H1 (cell line): ENCODE results near the gene CD84. TPM values are rescaled to one million over a fixed set of nuclear protein-coding genes. Genes with fewer than 3 reads are reported as not detected.

Experiments used
- CTCF ChIA-PET: fragments of 300-600 bp; sonication (Branson Sonifier 250); formaldehyde crosslinking; loops from one replicate; lab custom pipeline; 2021; ENCODE audit not compliant: partially characterized antibody; lab: Charles Lee
- POLR2A ChIA-PET: fragments of 300-600 bp; sonication (Branson Sonifier 250); formaldehyde crosslinking; loops from one replicate; lab custom pipeline; 2021; ENCODE audit warnings: inconsistent platforms; ENCODE audit not compliant: partially characterized antibody; lab: Charles Lee
- DNase-seq, 2 experiments: peaks; one replicate each; pipeline versions ENCODE4 v3.0.0 to v3.0.0-alpha.2; 2010 to 2022; ENCODE audit warnings: low spot score in 2 of 2, low read depth in 1 of 2, mixed read lengths in 1 of 2
- FAIRE-seq: peaks from 2 replicates; lab custom pipeline; 2011; peaks lifted over from hg19 to GRCh38; lab: Jason Lieb, UNC
- H2AFZ ChIP-seq: 2 replicates; pipeline ENCODE4 v1.8.1; 2012; ENCODE audit warnings: low read length, inconsistent platforms
- H2AK5ac ChIP-seq: 2 replicates; pipeline ENCODE4 v1.6.1; 2013; ENCODE audit warnings: low read depth, low read length
- H2BK120ac ChIP-seq: replicated peaks from 2 replicates; pipeline ENCODE3; 2013; ENCODE audit warnings: low read depth, low read length, inconsistent platforms
- H2BK12ac ChIP-seq: 2 replicates; pipeline ENCODE4 v1.6.1; 2013; ENCODE audit warnings: low read depth, low read length
- H2BK15ac ChIP-seq: 2 replicates; pipeline ENCODE4 v1.6.1; 2013; ENCODE audit warnings: low read length
- H2BK20ac ChIP-seq: 2 replicates; pipeline ENCODE4 v1.6.1; 2013; ENCODE audit warnings: low read length
- H2BK5ac ChIP-seq: 2 replicates; pipeline ENCODE4 v1.6.1; 2013; ENCODE audit warnings: low read depth, low read length
- H3K14ac ChIP-seq: 2 replicates; pipeline ENCODE4 v1.6.1; 2013; ENCODE audit warnings: inconsistent platforms; ENCODE audit not compliant: insufficient read length
- H3K18ac ChIP-seq: 2 replicates; pipeline ENCODE4 v1.6.1; 2013; ENCODE audit warnings: low read length; ENCODE audit errors: extremely low read depth
- H3K23ac ChIP-seq: 2 replicates; pipeline ENCODE4 v1.6.1; 2013; ENCODE audit warnings: inconsistent platforms; ENCODE audit not compliant: insufficient read length
- H3K23me2 ChIP-seq: 2 replicates; pipeline ENCODE4 v1.6.1; 2013; ENCODE audit warnings: low read depth, low read length
- H3K27ac ChIP-seq: 2 replicates; pipeline ENCODE4 v1.6.1; 2011; ENCODE audit warnings: low read depth, low read length, inconsistent platforms
- H3K27me3 ChIP-seq, 4 experiments: replicated peaks in 1 of 4; 1 replicate in 1 of 4; 2 replicates in 3 of 4; pipeline versions ENCODE4 v1.6.1 to v1.8.1; 2011 to 2013; ENCODE audit warnings: low read length in 3 of 4, mild to moderate bottlenecking in 3 of 4, inconsistent platforms in 2 of 4, mixed read lengths in 2 of 4, moderate library complexity in 1 of 4; ENCODE audit not compliant: control insufficient read depth in 3 of 4, insufficient read depth in 3 of 4; ENCODE audit errors: extremely low read depth in 1 of 4
- H3K36me3 ChIP-seq, 4 experiments: 2 replicates each; pipeline versions ENCODE4 v1.6.1 to v1.8.1; 2011 to 2013; ENCODE audit warnings: mild to moderate bottlenecking in 4 of 4, low read length in 3 of 4, moderate library complexity in 2 of 4, control low read depth in 1 of 4, inconsistent platforms in 1 of 4; ENCODE audit not compliant: insufficient read depth in 4 of 4, control insufficient read depth in 2 of 4
- H3K4ac ChIP-seq: replicated peaks from 2 replicates; pipeline ENCODE3; 2013; ENCODE audit warnings: low read length, low read depth, mixed read lengths, inconsistent platforms; ENCODE audit not compliant: insufficient read length
- H3K4me1 ChIP-seq, 4 experiments: replicated peaks in 1 of 4; 1 replicate in 1 of 4; 2 replicates in 3 of 4; pipeline versions ENCODE4 v1.6.1 to v1.8.1; 2011 to 2013; ENCODE audit warnings: low read length in 3 of 4, inconsistent platforms in 2 of 4, mixed read lengths in 1 of 4; ENCODE audit not compliant: insufficient read depth in 4 of 4, control insufficient read depth in 3 of 4
- H3K4me2 ChIP-seq, 2 experiments: 2 replicates each; pipeline versions ENCODE4 v1.6.1 to v1.8.1; 2011 to 2013; ENCODE audit warnings: low read depth in 2 of 2, low read length in 2 of 2, control low read depth in 1 of 2, inconsistent platforms in 1 of 2, mild to moderate bottlenecking in 1 of 2; ENCODE audit not compliant: insufficient read depth in 1 of 2
- H3K4me3 ChIP-seq, 4 experiments: fragments of 200-600, 300-600 bp in 1 of 4; sonication (generic), shearing (Covaris generic), sonication (Bioruptor Twin) in 1 of 4; 2 replicates each; pipeline versions ENCODE4 v1.5.1 to v1.8.1; 2011 to 2016; ENCODE audit warnings: low read length in 4 of 4, low read depth in 3 of 4, control low read depth in 2 of 4, inconsistent platforms in 2 of 4, mild to moderate bottlenecking in 2 of 4, mixed read lengths in 1 of 4, moderate library complexity in 1 of 4; ENCODE audit not compliant: insufficient read depth in 2 of 4; ENCODE audit errors: extremely low read depth in 1 of 4
- H3K56ac ChIP-seq: replicated peaks from 2 replicates; pipeline ENCODE3; 2013; ENCODE audit warnings: low read depth, mild to moderate bottlenecking, mixed read lengths, low read length, inconsistent platforms; ENCODE audit not compliant: insufficient read length
- H3K79me1 ChIP-seq: 2 replicates; pipeline ENCODE4 v1.6.1; 2013; ENCODE audit warnings: low read depth, low read length, control low read depth
- H3K79me2 ChIP-seq, 2 experiments: 2 replicates each; pipeline versions ENCODE4 v1.6.1 to v1.8.1; 2012 to 2013; ENCODE audit warnings: low read length in 2 of 2, mild to moderate bottlenecking in 2 of 2, inconsistent platforms in 1 of 2; ENCODE audit not compliant: insufficient read depth in 2 of 2, control insufficient read depth in 1 of 2
- H3K9ac ChIP-seq, 4 experiments: replicated peaks in 1 of 4; 1 replicate in 1 of 4; 2 replicates in 3 of 4; pipeline versions ENCODE4 v1.6.1 to v1.8.1; 2011 to 2013; ENCODE audit warnings: low read depth in 3 of 4, low read length in 3 of 4, control low read depth in 2 of 4, mild to moderate bottlenecking in 2 of 4, moderate library complexity in 2 of 4, inconsistent platforms in 1 of 4; ENCODE audit errors: extremely low read depth in 1 of 4
- H3K9me3 ChIP-seq, 2 experiments: 2 replicates each; pipeline versions ENCODE4 v1.6.1 to v1.8.1; 2012 to 2013; ENCODE audit warnings: mild to moderate bottlenecking in 2 of 2, moderate library complexity in 2 of 2, control low read depth in 1 of 2, inconsistent platforms in 1 of 2, low read depth in 1 of 2, low read length in 1 of 2, mixed read lengths in 1 of 2; ENCODE audit not compliant: insufficient read depth in 2 of 2
- H4K20me1 ChIP-seq, 2 experiments: replicated peaks in 1 of 2; 2 replicates each; pipeline versions ENCODE3 to v1.8.1; 2011 to 2013; ENCODE audit warnings: inconsistent platforms in 2 of 2, low read length in 2 of 2, mild to moderate bottlenecking in 1 of 2; ENCODE audit not compliant: insufficient read depth in 2 of 2, control insufficient read depth in 1 of 2
- H4K5ac ChIP-seq: 2 replicates; pipeline ENCODE4 v1.6.1; 2013; ENCODE audit warnings: low read length, low read depth, mixed read lengths, inconsistent platforms; ENCODE audit not compliant: insufficient read length
- H4K8ac ChIP-seq: 2 replicates; pipeline ENCODE4 v1.8.0; 2013; ENCODE audit warnings: mild to moderate bottlenecking, moderate library complexity, low read length, inconsistent platforms; ENCODE audit not compliant: insufficient read depth; ENCODE audit errors: extremely low read depth
- H4K91ac ChIP-seq: replicated peaks from 2 replicates; pipeline ENCODE3; 2013; ENCODE audit warnings: low read length, mixed read lengths, inconsistent platforms; ENCODE audit not compliant: insufficient read length
- CHD1 ChIP-seq: IDR thresholded peaks from 2 replicates; pipeline ENCODE4 v1.6.1; 2012; ENCODE audit warnings: low read depth, low read length, improper control_type of control experiment
- EP300 ChIP-seq, 2 experiments: IDR thresholded peaks; 1 replicate in 1 of 2; 2 replicates in 1 of 2; pipeline ENCODE4 v1.6.1; 2011 to 2012; ENCODE audit warnings: low read depth in 2 of 2, low read length in 2 of 2, mild to moderate bottlenecking in 2 of 2, borderline replicate concordance in 1 of 2, inconsistent platforms in 1 of 2, moderate library complexity in 1 of 2
- KDM1A ChIP-seq: fragments of 200-600, 300-600 bp; sonication (generic); IDR thresholded peaks from 2 replicates; pipeline ENCODE4 v1.7.1; 2016; ENCODE audit warnings: mild to moderate bottlenecking, low read length, borderline replicate concordance
- RAD21 ChIP-seq, 2 experiments: IDR thresholded peaks in 1 of 2; conservative IDR thresholded peaks in 1 of 2; 2 replicates each; pipeline ENCODE4 v1.6.1; 2011; ENCODE audit warnings: low read depth in 2 of 2, low read length in 2 of 2, improper control_type of control experiment in 1 of 2, inconsistent platforms in 1 of 2, mild to moderate bottlenecking in 1 of 2, moderate library complexity in 1 of 2
- RBBP5 ChIP-seq: IDR thresholded peaks from 2 replicates; pipeline ENCODE4 v1.7.1; 2012; ENCODE audit warnings: low read depth, mild to moderate bottlenecking, inconsistent platforms, low read length, moderate library complexity, borderline replicate concordance
- RNF2 ChIP-seq: fragments of 200-900, 300-1000 bp; sonication (generic); IDR thresholded peaks from 2 replicates; pipeline ENCODE4 v1.7.1; 2016; ENCODE audit warnings: borderline replicate concordance, low read depth, mild to moderate bottlenecking, antibody characterized with exemption, low read length; ENCODE audit not compliant: poor library complexity, severe bottlenecking; ENCODE audit errors: missing control alignments
- SP1 ChIP-seq: IDR thresholded peaks from 2 replicates; pipeline ENCODE4 v1.6.1; 2011; ENCODE audit warnings: low read depth, low read length
- SRF ChIP-seq: IDR thresholded peaks from 2 replicates; pipeline ENCODE4 v1.6.1; 2011; ENCODE audit warnings: mild to moderate bottlenecking, low read depth, low read length, moderate library complexity
- WGBS, 2 experiments: shearing (Covaris generic) in 1 of 2; methylation state at CpG; one replicate each; pipeline versions ENCODE4 v1.1.6 to v1.1.7; 2013 to 2015; ENCODE audit warnings: low lambda C conversion rate in 2 of 2, mixed read lengths in 2 of 2, inconsistent platforms in 1 of 2, low coverage in 1 of 2, missing lambda C conversion rate in 1 of 2; ENCODE audit not compliant: insufficient replicate concordance in 2 of 2, insufficient coverage in 1 of 2, insufficient read length in 1 of 2; ENCODE audit errors: extremely low coverage in 1 of 2, missing lambda C conversion rate in 1 of 2; 5-methylcytosine and 5-hydroxymethylcytosine counted together
- polyA plus RNA-seq, 7 experiments: library from polyadenylated mRNA; depleted of rRNA in 3 of 7; stranded (reverse) in 5 of 7; unstranded in 2 of 7; fragments of >200 nt in 5 of 7; fragments of 200-250 nt in 2 of 7; gene quantifications; 1 replicate in 5 of 7; 2 replicates in 1 of 7; 4 replicates in 1 of 7; pipeline versions ENCODE4 v1.2.1 to v1.2.3, GENCODE V29; 2011 to 2013; ENCODE audit warnings: missing spikeins in 2 of 7, mixed read lengths in 2 of 7
- total RNA-seq: library from RNA; stranded (reverse); fragmentation: NEBNext Ultra II Directional; extraction: Animal tissue kit (Norgen Biotek cat#: 25700); gene quantifications from 2 replicates; pipeline ENCODE4 v1.2.1, GENCODE V29; 2021
- TF ChIP-seq, protein P1 (sequence below): IDR thresholded peaks from 2 replicates; pipeline ENCODE4 v1.6.1; 2012; ENCODE audit warnings: low read length, inconsistent platforms
- TF ChIP-seq, protein P2 (sequence below): IDR thresholded peaks from 2 replicates; pipeline ENCODE4 v1.6.1; 2012; ENCODE audit warnings: inconsistent platforms

CD84 gene
- total and polyA plus RNA-seq, 2 of the 8 experiments (the other 6 are each of a cell fraction or from before 2014, with no cell fraction given), result not detected

DNA sequence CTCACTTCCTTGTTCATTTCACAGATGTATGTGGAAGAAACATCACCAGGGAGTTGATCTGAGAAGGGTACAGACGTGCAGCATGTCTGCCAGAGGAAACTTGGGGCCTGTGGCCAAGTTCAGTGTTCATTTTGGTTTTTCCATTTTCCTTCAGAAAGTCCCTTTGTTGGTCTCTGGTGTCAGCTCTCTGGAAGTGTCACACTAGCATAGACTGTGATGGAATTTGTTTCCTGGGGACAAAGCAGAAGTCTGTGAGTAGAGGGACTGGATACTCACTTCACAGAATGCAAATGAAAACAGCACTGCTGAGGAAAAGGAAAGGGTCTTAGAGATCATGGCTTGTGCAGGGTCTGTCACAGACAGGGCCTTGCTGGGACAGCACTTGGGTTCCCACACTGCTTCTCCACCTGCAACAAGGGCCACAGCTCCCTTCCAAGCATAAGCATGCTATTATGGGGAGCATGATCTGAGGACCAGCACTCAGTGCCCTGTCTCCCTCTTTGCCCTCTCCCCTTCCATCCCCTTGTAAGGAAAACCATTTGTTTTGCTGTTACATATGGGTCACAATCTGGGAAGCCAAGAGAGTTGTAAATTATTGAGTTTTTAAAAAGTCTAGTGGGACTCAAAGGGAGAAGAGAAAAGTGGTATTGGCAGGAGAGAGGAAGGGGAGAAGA is 31.4 kb upstream of the CD84 start:
- Histone ChIP-seq H2BK15ac (no peak overlapping the region), H3K56ac (no peak overlapping the region), H3K36me3 (no peaks in the 10 kb centered on the region), H2BK120ac (peak overlapping the region; percentile 52), H3K27ac (no peak overlapping the region), H4K20me1 (no peaks in the 10 kb centered on the region), H3K9ac (no peak overlapping the region), H2AK5ac (no peak overlapping the region), H3K4me1 (peaks cover 0 to 2% (median 0%) of the 10 kb centered on the region in 4 experiments; a peak in 1 of 7 replicates), H4K91ac (peak overlapping the region; percentile 79), H2BK20ac (no peak overlapping the region), H4K8ac (no peak overlapping the region; the same call in 1 of the 2 replicates), H4K5ac (no peak overlapping the region), H2BK12ac (no peak overlapping the region), H3K23ac (no peak overlapping the region), H3K9me3 (no peaks in the 10 kb centered on the region), H3K4me2 (no peak overlapping the region), H3K79me2 (no peaks in the 10 kb centered on the region), H2AFZ (no peak overlapping the region), H2BK5ac (no peak overlapping the region), H3K4me3 (no peak overlapping the region), H3K14ac (no peak overlapping the region), H3K79me1 (no peaks in the 10 kb centered on the region), H3K23me2 (no peaks in the 10 kb centered on the region), H3K18ac (no peak overlapping the region), H3K27me3 (no peaks in the 10 kb centered on the region), H3K4ac (no peak overlapping the region)
- ChIA-PET CTCF (interaction anchor here (0.8 to 9.5 kb wide), 8 partner anchors 8 to 235 kb away, joined by 3 to 88 read pairs (median 30); no protein-coding TSS in a partner anchor), POLR2A (no interaction called here)
- FAIRE-seq (no peak), DNase-seq (no peak)
- WGBS, 2 experiments, result 58% methylated on average over 1 of the region's 1 CpG; no CpG with 5 or more reads in 1 of the 2 experiments
- TF ChIP-seq, protein P1, sequence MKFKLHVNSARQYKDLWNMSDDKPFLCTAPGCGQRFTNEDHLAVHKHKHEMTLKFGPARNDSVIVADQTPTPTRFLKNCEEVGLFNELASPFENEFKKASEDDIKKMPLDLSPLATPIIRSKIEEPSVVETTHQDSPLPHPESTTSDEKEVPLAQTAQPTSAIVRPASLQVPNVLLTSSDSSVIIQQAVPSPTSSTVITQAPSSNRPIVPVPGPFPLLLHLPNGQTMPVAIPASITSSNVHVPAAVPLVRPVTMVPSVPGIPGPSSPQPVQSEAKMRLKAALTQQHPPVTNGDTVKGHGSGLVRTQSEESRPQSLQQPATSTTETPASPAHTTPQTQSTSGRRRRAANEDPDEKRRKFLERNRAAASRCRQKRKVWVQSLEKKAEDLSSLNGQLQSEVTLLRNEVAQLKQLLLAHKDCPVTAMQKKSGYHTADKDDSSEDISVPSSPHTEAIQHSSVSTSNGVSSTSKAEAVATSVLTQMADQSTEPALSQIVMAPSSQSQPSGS, result no peak
- TF ChIP-seq RBBP5 (no peak), SRF (no peak), KDM1A (no peak), SP1 (no peak), CHD1 (no peak), RAD21 (IDR thresholded peaks at IDR 0.05 in 1 of 2, conservative IDR thresholded peaks at IDR 0.05 in 1 of 2; ENCODE audit: low read depth in 2 of 2, low read length in 2 of 2) (no peak), RNF2 (no peak), EP300 (IDR thresholded peaks at IDR 0.05; ENCODE audit: borderline replicate concordance in 1 of 2, low read depth in 2 of 2, low read length in 2 of 2) (no peak)
- TF ChIP-seq, protein P2, sequence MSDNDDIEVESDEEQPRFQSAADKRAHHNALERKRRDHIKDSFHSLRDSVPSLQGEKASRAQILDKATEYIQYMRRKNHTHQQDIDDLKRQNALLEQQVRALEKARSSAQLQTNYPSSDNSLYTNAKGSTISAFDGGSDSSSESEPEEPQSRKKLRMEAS, result no peak
